Cardiac muscle cell (in vitro differentiated cells and primary cell): Measurements from ENCODE around the gene RASA3. TPM values are rescaled to one million over a fixed set of nuclear protein-coding genes. Genes with fewer than 3 reads are reported as not detected.

Experiments
- DNase-seq, 2 donors: peaks; one replicate each; pipeline versions ENCODE4 v3.0.0 to v3.0.0-alpha.2; 2010 to 2017; ENCODE audit warnings: low read depth in 1 of 2, low spot score in 1 of 2
- H3K27ac ChIP-seq: fragments of 200-600 bp; sonication (generic); 2 replicates; pipeline ENCODE4 v1.5.1; 2016
- H3K27me3 ChIP-seq: fragments of 200-600 bp; sonication (generic); 2 replicates; pipeline ENCODE4 v1.6.0; 2016; ENCODE audit warnings: control low read depth
- H3K36me3 ChIP-seq: fragments of 200-600 bp; sonication (generic); 2 replicates; pipeline ENCODE4 v1.5.1; 2016; ENCODE audit warnings: control low read depth
- H3K4me1 ChIP-seq: fragments of 200-600 bp; sonication (generic); 2 replicates; pipeline ENCODE4 v1.8.1; 2017; ENCODE audit warnings: low read depth, mild to moderate bottlenecking, mixed run types
- H3K4me3 ChIP-seq: fragments of 200-600 bp; sonication (generic); 2 replicates; pipeline ENCODE4 v1.5.1; 2016; ENCODE audit warnings: mild to moderate bottlenecking
- H3K9me3 ChIP-seq: fragments of 200-600 bp; sonication (generic); 2 replicates; pipeline ENCODE4 v1.5.1; 2017; ENCODE audit warnings: low read depth, mild to moderate bottlenecking, control low read depth
- CTCF ChIP-seq: IDR thresholded peaks from 2 replicates; pipeline ENCODE4 v1.5.1; 2012; ENCODE audit warnings: low read depth, mild to moderate bottlenecking, low read length
- polyA plus RNA-seq: library from polyadenylated mRNA; unstranded; fragments of >200 nt; fragmentation: Nextera tagmentation; extraction: Ambion mirVana; gene quantifications from 2 replicates; pipeline ENCODE4 v1.2.1, GENCODE V29; 2016
- total RNA-seq: library from RNA; depleted of rRNA; stranded (reverse); fragments of >200 nt; gene quantifications from 2 replicates; pipeline ENCODE4 v1.2.3, GENCODE V29; 2016

RASA3 gene
- total and polyA plus RNA-seq, 2 experiments from 2014 or later: 14.0 to 26.0 TPM

GRCh38 chr13:114088863-114089262, 43.6 kb downstream of the RASA3 start:
- DNase-seq: no peak
- H3K27me3 ChIP-seq: no peaks in the 10 kb centered on the region
- no peak for TF ChIP-seq CTCF
- no peak overlapping the region for H3K4me3 ChIP-seq
- no peaks in the 10 kb centered on the region for H3K9me3 ChIP-seq
- no peaks in the 10 kb centered on the region for H3K4me1 ChIP-seq
- no peak overlapping the region for H3K27ac ChIP-seq
- H3K36me3 ChIP-seq: no peaks in the 10 kb centered on the region

GRCh38 chr13:114088234-114088633, 44.2 kb downstream of the RASA3 start:
- DNase-seq: no peak
- no peak for TF ChIP-seq CTCF
- H3K27ac ChIP-seq: no peak overlapping the region
- H3K4me3 ChIP-seq: no peak overlapping the region
- no peaks in the 10 kb centered on the region for H3K9me3 ChIP-seq
- no peaks in the 10 kb centered on the region for H3K27me3 ChIP-seq
- H3K4me1 ChIP-seq: no peaks in the 10 kb centered on the region
- no peaks in the 10 kb centered on the region for H3K36me3 ChIP-seq

- no peak overlapping the region for H3K27ac ChIP-seq
- H3K4me3 ChIP-seq: no peak overlapping the region
- H3K36me3 ChIP-seq: no peaks in the 10 kb centered on the region
- H3K4me1 ChIP-seq: no peaks in the 10 kb centered on the region
- no peaks in the 10 kb centered on the region for H3K9me3 ChIP-seq
- no peak for TF ChIP-seq CTCF
- DNase-seq: no peak
- H3K27me3 ChIP-seq: no peaks in the 10 kb centered on the region
Measured at GRCh38 chr13:114087430-114087829, 45.0 kb downstream of the RASA3 start.

- no peak overlapping the region for H3K4me3 ChIP-seq
- no peaks in the 10 kb centered on the region for H3K36me3 ChIP-seq
- H3K27ac ChIP-seq: no peak overlapping the region
- no peak for DNase-seq
- TF ChIP-seq CTCF: no peak
- H3K9me3 ChIP-seq: no peaks in the 10 kb centered on the region
- no peaks in the 10 kb centered on the region for H3K27me3 ChIP-seq
- H3K4me1 ChIP-seq: no peaks in the 10 kb centered on the region
Measured at GRCh38 chr13:114082849-114083645, 49.4 kb downstream of the RASA3 start.

- H3K4me1 ChIP-seq: no peaks in the 10 kb centered on the region
- no peak overlapping the region for H3K4me3 ChIP-seq
- H3K27me3 ChIP-seq: no peaks in the 10 kb centered on the region
- H3K36me3 ChIP-seq: no peaks in the 10 kb centered on the region
- H3K9me3 ChIP-seq: no peaks in the 10 kb centered on the region
- DNase-seq: no peak
- no peak for TF ChIP-seq CTCF
- H3K27ac ChIP-seq: no peak overlapping the region
Measured at GRCh38 chr13:114081761-114082681, 50.4 kb downstream of the RASA3 start.
